Gastrocnemius medialis (tissue), 4 donors: ENCODE measurements around the gene OPCML.

Experiments
- CTCF ChIP-seq, 5 experiments: fragments of 450-650 bp in 3 of 5; fragments of 200-600 bp in 2 of 5; sonication (generic) in 2 of 5; IDR thresholded peaks in 4 of 5; conservative IDR thresholded peaks in 1 of 5; 1 replicate in 4 of 5; 2 replicates in 1 of 5; pipeline ENCODE4 v1.5.1; 2016 to 2019; ENCODE audit warnings: antibody characterized with exemption in 5 of 5, mild to moderate bottlenecking in 3 of 5, moderate library complexity in 3 of 5
- POLR2A ChIP-seq, 2 donors: fragments of 450-650 bp; IDR thresholded peaks; one replicate each; pipeline ENCODE4 v1.6.1; 2017; ENCODE audit warnings: antibody characterized with exemption in 2 of 2, mild to moderate bottlenecking in 2 of 2, moderate library complexity in 2 of 2

DNA sequence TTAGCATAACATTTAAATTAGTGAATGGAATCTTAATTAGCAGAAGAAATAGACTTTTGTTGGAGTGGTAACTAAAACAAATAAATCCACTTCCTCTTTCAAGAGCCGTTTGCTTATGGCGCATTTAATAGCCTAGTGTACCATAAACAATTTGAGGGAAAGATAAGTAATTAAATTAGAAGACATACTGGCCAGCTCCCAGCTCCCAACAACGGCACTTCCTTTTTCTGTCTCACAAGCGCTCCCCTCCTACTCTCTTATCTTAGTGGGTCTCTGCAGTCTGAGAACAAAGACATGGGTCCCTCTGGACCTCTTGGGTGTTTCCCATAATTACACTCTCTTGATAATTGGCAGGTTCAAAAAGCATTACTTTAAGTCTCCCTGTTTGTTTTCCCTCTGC lies 146.0 kb downstream of the OPCML start:
- TF ChIP-seq CTCF (IDR thresholded peaks at IDR 0.05 in 4 of 5, conservative IDR thresholded peaks at IDR 0.05 in 1 of 5) (no peak), POLR2A (IDR thresholded peaks at IDR 0.05) (no peak)
